H1 (cell line): ENCODE data around the gene ZIC1. TPM values are rescaled to one million over a fixed set of nuclear protein-coding genes. Genes with fewer than 3 reads are reported as not detected.

Experiments used
- CTCF ChIA-PET: fragments of 300-600 bp; sonication (Branson Sonifier 250); formaldehyde crosslinking; loops from one replicate; lab custom pipeline; 2021; ENCODE audit not compliant: partially characterized antibody; lab: Charles Lee
- POLR2A ChIA-PET: fragments of 300-600 bp; sonication (Branson Sonifier 250); formaldehyde crosslinking; loops from one replicate; lab custom pipeline; 2021; ENCODE audit warnings: inconsistent platforms; ENCODE audit not compliant: partially characterized antibody; lab: Charles Lee
- DNase-seq, 2 experiments: peaks; one replicate each; pipeline versions ENCODE4 v3.0.0 to v3.0.0-alpha.2; 2010 to 2022; ENCODE audit warnings: low spot score in 2 of 2, low read depth in 1 of 2, mixed read lengths in 1 of 2
- FAIRE-seq: peaks from 2 replicates; lab custom pipeline; 2011; peaks lifted over from hg19 to GRCh38; lab: Jason Lieb, UNC
- H2AFZ ChIP-seq: 2 replicates; pipeline ENCODE4 v1.8.1; 2012; ENCODE audit warnings: low read length, inconsistent platforms
- H2AK5ac ChIP-seq: 2 replicates; pipeline ENCODE4 v1.6.1; 2013; ENCODE audit warnings: low read depth, low read length
- H2BK120ac ChIP-seq: replicated peaks from 2 replicates; pipeline ENCODE3; 2013; ENCODE audit warnings: low read depth, low read length, inconsistent platforms
- H2BK12ac ChIP-seq: 2 replicates; pipeline ENCODE4 v1.6.1; 2013; ENCODE audit warnings: low read depth, low read length
- H2BK15ac ChIP-seq: 2 replicates; pipeline ENCODE4 v1.6.1; 2013; ENCODE audit warnings: low read length
- H2BK20ac ChIP-seq: 2 replicates; pipeline ENCODE4 v1.6.1; 2013; ENCODE audit warnings: low read length
- H2BK5ac ChIP-seq: 2 replicates; pipeline ENCODE4 v1.6.1; 2013; ENCODE audit warnings: low read depth, low read length
- H3K14ac ChIP-seq: 2 replicates; pipeline ENCODE4 v1.6.1; 2013; ENCODE audit warnings: inconsistent platforms; ENCODE audit not compliant: insufficient read length
- H3K18ac ChIP-seq: 2 replicates; pipeline ENCODE4 v1.6.1; 2013; ENCODE audit warnings: low read length; ENCODE audit errors: extremely low read depth
- H3K23ac ChIP-seq: 2 replicates; pipeline ENCODE4 v1.6.1; 2013; ENCODE audit warnings: inconsistent platforms; ENCODE audit not compliant: insufficient read length
- H3K23me2 ChIP-seq: 2 replicates; pipeline ENCODE4 v1.6.1; 2013; ENCODE audit warnings: low read depth, low read length
- H3K27ac ChIP-seq: 2 replicates; pipeline ENCODE4 v1.6.1; 2011; ENCODE audit warnings: low read depth, low read length, inconsistent platforms
- H3K27me3 ChIP-seq, 4 experiments: replicated peaks in 1 of 4; 1 replicate in 1 of 4; 2 replicates in 3 of 4; pipeline versions ENCODE4 v1.6.1 to v1.8.1; 2011 to 2013; ENCODE audit warnings: low read length in 3 of 4, mild to moderate bottlenecking in 3 of 4, inconsistent platforms in 2 of 4, mixed read lengths in 2 of 4, moderate library complexity in 1 of 4; ENCODE audit not compliant: control insufficient read depth in 3 of 4, insufficient read depth in 3 of 4; ENCODE audit errors: extremely low read depth in 1 of 4
- H3K36me3 ChIP-seq, 4 experiments: 2 replicates each; pipeline versions ENCODE4 v1.6.1 to v1.8.1; 2011 to 2013; ENCODE audit warnings: mild to moderate bottlenecking in 4 of 4, low read length in 3 of 4, moderate library complexity in 2 of 4, control low read depth in 1 of 4, inconsistent platforms in 1 of 4; ENCODE audit not compliant: insufficient read depth in 4 of 4, control insufficient read depth in 2 of 4
- H3K4ac ChIP-seq: replicated peaks from 2 replicates; pipeline ENCODE3; 2013; ENCODE audit warnings: low read length, low read depth, mixed read lengths, inconsistent platforms; ENCODE audit not compliant: insufficient read length
- H3K4me1 ChIP-seq, 4 experiments: replicated peaks in 1 of 4; 1 replicate in 1 of 4; 2 replicates in 3 of 4; pipeline versions ENCODE4 v1.6.1 to v1.8.1; 2011 to 2013; ENCODE audit warnings: low read length in 3 of 4, inconsistent platforms in 2 of 4, mixed read lengths in 1 of 4; ENCODE audit not compliant: insufficient read depth in 4 of 4, control insufficient read depth in 3 of 4
- H3K4me2 ChIP-seq, 2 experiments: 2 replicates each; pipeline versions ENCODE4 v1.6.1 to v1.8.1; 2011 to 2013; ENCODE audit warnings: low read depth in 2 of 2, low read length in 2 of 2, control low read depth in 1 of 2, inconsistent platforms in 1 of 2, mild to moderate bottlenecking in 1 of 2; ENCODE audit not compliant: insufficient read depth in 1 of 2
- H3K4me3 ChIP-seq, 4 experiments: fragments of 200-600, 300-600 bp in 1 of 4; sonication (generic), shearing (Covaris generic), sonication (Bioruptor Twin) in 1 of 4; 2 replicates each; pipeline versions ENCODE4 v1.5.1 to v1.8.1; 2011 to 2016; ENCODE audit warnings: low read length in 4 of 4, low read depth in 3 of 4, control low read depth in 2 of 4, inconsistent platforms in 2 of 4, mild to moderate bottlenecking in 2 of 4, mixed read lengths in 1 of 4, moderate library complexity in 1 of 4; ENCODE audit not compliant: insufficient read depth in 2 of 4; ENCODE audit errors: extremely low read depth in 1 of 4
- H3K56ac ChIP-seq: replicated peaks from 2 replicates; pipeline ENCODE3; 2013; ENCODE audit warnings: low read depth, mild to moderate bottlenecking, mixed read lengths, low read length, inconsistent platforms; ENCODE audit not compliant: insufficient read length
- H3K79me1 ChIP-seq: 2 replicates; pipeline ENCODE4 v1.6.1; 2013; ENCODE audit warnings: low read depth, low read length, control low read depth
- H3K79me2 ChIP-seq, 2 experiments: 2 replicates each; pipeline versions ENCODE4 v1.6.1 to v1.8.1; 2012 to 2013; ENCODE audit warnings: low read length in 2 of 2, mild to moderate bottlenecking in 2 of 2, inconsistent platforms in 1 of 2; ENCODE audit not compliant: insufficient read depth in 2 of 2, control insufficient read depth in 1 of 2
- H3K9ac ChIP-seq, 4 experiments: replicated peaks in 1 of 4; 1 replicate in 1 of 4; 2 replicates in 3 of 4; pipeline versions ENCODE4 v1.6.1 to v1.8.1; 2011 to 2013; ENCODE audit warnings: low read depth in 3 of 4, low read length in 3 of 4, control low read depth in 2 of 4, mild to moderate bottlenecking in 2 of 4, moderate library complexity in 2 of 4, inconsistent platforms in 1 of 4; ENCODE audit errors: extremely low read depth in 1 of 4
- H3K9me3 ChIP-seq, 2 experiments: 2 replicates each; pipeline versions ENCODE4 v1.6.1 to v1.8.1; 2012 to 2013; ENCODE audit warnings: mild to moderate bottlenecking in 2 of 2, moderate library complexity in 2 of 2, control low read depth in 1 of 2, inconsistent platforms in 1 of 2, low read depth in 1 of 2, low read length in 1 of 2, mixed read lengths in 1 of 2; ENCODE audit not compliant: insufficient read depth in 2 of 2
- H4K20me1 ChIP-seq, 2 experiments: replicated peaks in 1 of 2; 2 replicates each; pipeline versions ENCODE3 to v1.8.1; 2011 to 2013; ENCODE audit warnings: inconsistent platforms in 2 of 2, low read length in 2 of 2, mild to moderate bottlenecking in 1 of 2; ENCODE audit not compliant: insufficient read depth in 2 of 2, control insufficient read depth in 1 of 2
- H4K5ac ChIP-seq: 2 replicates; pipeline ENCODE4 v1.6.1; 2013; ENCODE audit warnings: low read length, low read depth, mixed read lengths, inconsistent platforms; ENCODE audit not compliant: insufficient read length
- H4K8ac ChIP-seq: 2 replicates; pipeline ENCODE4 v1.8.0; 2013; ENCODE audit warnings: mild to moderate bottlenecking, moderate library complexity, low read length, inconsistent platforms; ENCODE audit not compliant: insufficient read depth; ENCODE audit errors: extremely low read depth
- H4K91ac ChIP-seq: replicated peaks from 2 replicates; pipeline ENCODE3; 2013; ENCODE audit warnings: low read length, mixed read lengths, inconsistent platforms; ENCODE audit not compliant: insufficient read length
- BACH1 ChIP-seq: IDR thresholded peaks from 2 replicates; pipeline ENCODE4 v1.6.1; 2012; ENCODE audit warnings: low read length, improper control_type of control experiment
- CEBPB ChIP-seq: IDR thresholded peaks from 2 replicates; pipeline ENCODE4 v1.6.1; 2012; ENCODE audit warnings: low read depth, low read length
- CREB1 ChIP-seq: IDR thresholded peaks from 2 replicates; pipeline ENCODE4 v1.6.1; 2012; ENCODE audit warnings: inconsistent platforms
- EZH2 ChIP-seq: fragments of 200-600 bp; sonication (generic); IDR thresholded peaks from 2 replicates; pipeline ENCODE4 v1.7.1; 2012; ENCODE audit warnings: low read depth, mild to moderate bottlenecking, moderate library complexity, low read length, inconsistent platforms; ENCODE audit not compliant: severe bottlenecking
- HDAC2 ChIP-seq, 2 experiments: fragments of 300-600 bp in 1 of 2; sonication (generic) in 1 of 2; IDR thresholded peaks; 2 replicates each; pipeline ENCODE4 v1.6.1; 2011 to 2012; ENCODE audit warnings: low read depth in 2 of 2, low read length in 2 of 2, mild to moderate bottlenecking in 2 of 2, moderate library complexity in 2 of 2, borderline replicate concordance in 1 of 2, inconsistent platforms in 1 of 2
- HDAC6 ChIP-seq: IDR thresholded peaks from one replicate; pipeline ENCODE4 v1.7.1; 2012; ENCODE audit warnings: low read depth, mild to moderate bottlenecking, inconsistent platforms, low read length, moderate library complexity
- MAFK ChIP-seq: IDR thresholded peaks from 2 replicates; pipeline ENCODE4 v1.6.1; 2012; ENCODE audit warnings: low read depth, mild to moderate bottlenecking, improper control_type of control experiment, low read length
- NANOG ChIP-seq: IDR thresholded peaks from 2 replicates; pipeline ENCODE4 v1.6.1; 2011; ENCODE audit warnings: low read length, low read depth, mild to moderate bottlenecking, inconsistent platforms; ENCODE audit not compliant: insufficient read depth, poor library complexity, severe bottlenecking
- POU5F1 ChIP-seq: IDR thresholded peaks from 2 replicates; pipeline ENCODE4 v1.6.1; 2011; ENCODE audit warnings: low read depth, mild to moderate bottlenecking, low read length, moderate library complexity
- SIX5 ChIP-seq: IDR thresholded peaks from 2 replicates; pipeline ENCODE4 v1.6.1; 2011; ENCODE audit warnings: mild to moderate bottlenecking, low read depth, low read length
- SP1 ChIP-seq: IDR thresholded peaks from 2 replicates; pipeline ENCODE4 v1.6.1; 2011; ENCODE audit warnings: low read depth, low read length
- TBP ChIP-seq: IDR thresholded peaks from 2 replicates; pipeline ENCODE4 v1.6.1; 2011; ENCODE audit warnings: low read depth, low read length, improper control_type of control experiment
- WGBS, 2 experiments: shearing (Covaris generic) in 1 of 2; methylation state at CpG; one replicate each; pipeline versions ENCODE4 v1.1.6 to v1.1.7; 2013 to 2015; ENCODE audit warnings: low lambda C conversion rate in 2 of 2, mixed read lengths in 2 of 2, inconsistent platforms in 1 of 2, low coverage in 1 of 2, missing lambda C conversion rate in 1 of 2; ENCODE audit not compliant: insufficient replicate concordance in 2 of 2, insufficient coverage in 1 of 2, insufficient read length in 1 of 2; ENCODE audit errors: extremely low coverage in 1 of 2, missing lambda C conversion rate in 1 of 2; 5-methylcytosine and 5-hydroxymethylcytosine counted together
- polyA plus RNA-seq, 7 experiments: library from polyadenylated mRNA; depleted of rRNA in 3 of 7; stranded (reverse) in 5 of 7; unstranded in 2 of 7; fragments of >200 nt in 5 of 7; fragments of 200-250 nt in 2 of 7; gene quantifications; 1 replicate in 5 of 7; 2 replicates in 1 of 7; 4 replicates in 1 of 7; pipeline versions ENCODE4 v1.2.1 to v1.2.3, GENCODE V29; 2011 to 2013; ENCODE audit warnings: missing spikeins in 2 of 7, mixed read lengths in 2 of 7
- total RNA-seq: library from RNA; stranded (reverse); fragmentation: NEBNext Ultra II Directional; extraction: Animal tissue kit (Norgen Biotek cat#: 25700); gene quantifications from 2 replicates; pipeline ENCODE4 v1.2.1, GENCODE V29; 2021

The ZIC1 gene
- total and polyA plus RNA-seq, 2 of the 8 experiments (the other 6 are each of a cell fraction or from before 2014, with no cell fraction given) = 0.80 to 2.2 TPM

DNA sequence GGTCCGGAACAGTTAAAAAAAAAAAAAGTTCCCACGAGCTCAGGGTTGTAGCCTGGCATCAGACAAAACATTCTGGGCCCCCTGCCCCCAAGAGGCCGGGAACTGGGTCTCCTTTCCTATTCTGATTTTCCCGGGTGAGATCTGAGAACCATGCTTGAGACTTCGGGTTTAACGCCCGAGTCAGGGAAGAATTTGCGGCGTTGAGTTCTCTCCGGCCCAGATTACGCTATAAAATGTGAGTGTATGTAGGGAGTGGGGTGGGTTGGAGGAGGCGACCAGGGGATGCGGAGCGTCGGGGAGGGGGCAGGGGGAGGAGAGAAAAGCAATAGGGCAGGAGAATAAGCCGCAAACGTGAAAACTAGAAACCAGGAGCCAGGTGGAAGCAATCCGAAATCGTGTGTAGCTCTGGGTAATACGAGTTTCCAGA is 2.7 kb downstream of the ZIC1 start:
- FAIRE-seq = no peak
- DNase-seq = peak in 1 of 2 experiments; percentile 50
- ChIA-PET POLR2A (interaction anchor here (0.8 to 5.8 kb wide), 8 partner anchors 9 to 41 kb away, joined by 3 to 26 read pairs (median 8); no protein-coding TSS in a partner anchor), CTCF (interaction anchor here (1.0 to 17.2 kb wide), 7 partner anchors 10 to 55 kb away, joined by 3 to 485 read pairs (median 8); partner anchors contain the start of gene ZIC4)
- H2BK5ac ChIP-seq = no peak overlapping the region
- H4K5ac ChIP-seq = no peak overlapping the region
- H2BK15ac ChIP-seq = no peak overlapping the region
- no peak overlapping the region for H2AK5ac ChIP-seq
- H3K79me2 ChIP-seq = no peaks in the 10 kb centered on the region
- H3K4me3 ChIP-seq = peak overlapping the region in 2 of 4 experiments; percentile 39 to 62; a peak in 2 of 8 replicates
- no peak overlapping the region for H3K18ac ChIP-seq
- no peak overlapping the region for H3K56ac ChIP-seq
- no peak overlapping the region for H3K9ac ChIP-seq
- no peak overlapping the region for H4K91ac ChIP-seq
- H3K27ac ChIP-seq = no peak overlapping the region
- H3K9me3 ChIP-seq = no peaks in the 10 kb centered on the region; a peak in 1 of 4 replicates
- peaks cover 18% of the 10 kb centered on the region for H3K23me2 ChIP-seq
- H2BK120ac ChIP-seq = no peak overlapping the region
- 1% methylated on average over 19 of the region's 20 CpGs; no CpG with 5 or more reads in 1 of the 2 experiments for WGBS, 2 experiments
- peaks cover 0 to 4% (median 0%) of the 10 kb centered on the region in 4 experiments; a peak in 1 of 8 replicates for H3K36me3 ChIP-seq
- H4K8ac ChIP-seq = no peak overlapping the region
- H3K14ac ChIP-seq = no peak overlapping the region
- no peak overlapping the region for H3K23ac ChIP-seq
- peaks cover 0 to 37% (median 21%) of the 10 kb centered on the region in 4 experiments; a peak in 6 of 7 replicates for H3K4me1 ChIP-seq
- H3K79me1 ChIP-seq = no peaks in the 10 kb centered on the region
- H3K4me2 ChIP-seq = peak overlapping the region in 1 of 2 experiments; percentile 91; a peak in 1 of 4 replicates
- peaks cover 8 to 26% of the 10 kb centered on the region in 2 experiments for H4K20me1 ChIP-seq
- H3K27me3 ChIP-seq = peaks cover 60 to 98% (median 86%) of the 10 kb centered on the region in 4 experiments
- H2AFZ ChIP-seq = no peak overlapping the region
- H2BK20ac ChIP-seq = no peak overlapping the region
- H2BK12ac ChIP-seq = no peak overlapping the region
- H3K4ac ChIP-seq = no peak overlapping the region
- TF ChIP-seq NANOG (no peak), HDAC6 (no peak), POU5F1 (no peak), HDAC2 (IDR thresholded peaks at IDR 0.05; ENCODE audit: borderline replicate concordance in 1 of 2, low read depth in 2 of 2, low read length in 2 of 2) (no peak), BACH1 (no peak), SIX5 (no peak), EZH2 (no peak), CREB1 (no peak), SP1 (no peak), CEBPB (no peak), MAFK (no peak), TBP (no peak)
